Natural killer cell (primary cell): Measurements from ENCODE around the gene SETDB1. TPM values are rescaled to one million over a fixed set of nuclear protein-coding genes. Genes with fewer than 3 reads are reported as not detected.

ENCODE experiments used
- ATAC-seq, 3 donors: fragments of 150-1000 bp in 2 of 3; fragments of 200-7000 bp in 1 of 3; cut with Tn5 transposase; 1 replicate in 1 of 3; 2 replicates in 2 of 3; pipeline ENCODE4 v1.10.0; 2021; ENCODE audit warnings: mild to moderate bottlenecking in 2 of 3, moderate library complexity in 2 of 3
- DNase-seq, 2 donors: peaks; one replicate each; pipeline versions ENCODE4 v3.0.0 to v3.0.0-alpha.2; 2013 to 2021; ENCODE audit warnings: mixed read lengths in 1 of 2
- H3K27ac ChIP-seq: one replicate; pipeline ENCODE4 v1.5.1; 2013; ENCODE audit warnings: mild to moderate bottlenecking, low read length
- H3K27me3 ChIP-seq: one replicate; pipeline ENCODE4 v1.6.1; 2013; ENCODE audit warnings: low read length; ENCODE audit not compliant: control insufficient read depth, insufficient read depth
- H3K36me3 ChIP-seq: one replicate; pipeline ENCODE4 v1.6.1; 2013; ENCODE audit warnings: low read length; ENCODE audit not compliant: control insufficient read depth, insufficient read depth
- H3K4me1 ChIP-seq: one replicate; pipeline ENCODE4 v1.6.1; 2013; ENCODE audit warnings: low read length; ENCODE audit not compliant: control insufficient read depth, insufficient read depth
- H3K4me3 ChIP-seq: one replicate; pipeline ENCODE4 v1.5.1; 2013; ENCODE audit warnings: low read length
- H3K9me3 ChIP-seq: one replicate; pipeline ENCODE4 v1.6.1; 2013; ENCODE audit warnings: low read length; ENCODE audit not compliant: control insufficient read depth, insufficient read depth
- H3K27ac Mint-ChIP-seq, 2 donors: one replicate each; pipeline ENCODE4 v1.8.0; 2022; ENCODE audit warnings: mild to moderate bottlenecking in 2 of 2, mixed read lengths in 2 of 2, moderate library complexity in 1 of 2
- H3K27me3 Mint-ChIP-seq, 2 donors: one replicate each; pipeline ENCODE4 v1.8.0; 2022; ENCODE audit warnings: low read depth in 2 of 2, mixed read lengths in 2 of 2
- H3K36me3 Mint-ChIP-seq: one replicate; pipeline ENCODE4 v1.8.0; 2022; ENCODE audit warnings: mixed read lengths
- H3K4me1 Mint-ChIP-seq, 2 donors: one replicate each; pipeline ENCODE4 v1.8.0; 2022; ENCODE audit warnings: mixed read lengths in 2 of 2
- H3K4me3 Mint-ChIP-seq: one replicate; pipeline ENCODE4 v1.8.0; 2022; ENCODE audit warnings: mild to moderate bottlenecking, moderate library complexity, mixed read lengths
- H3K9me3 Mint-ChIP-seq, 2 donors: one replicate each; pipeline ENCODE4 v1.8.0; 2022; ENCODE audit warnings: mixed read lengths in 2 of 2
- WGBS: methylation state at CpG from one replicate; pipeline ENCODE4 v1.1.7; 2013; ENCODE audit warnings: missing lambda C conversion rate; ENCODE audit not compliant: insufficient coverage; 5-methylcytosine and 5-hydroxymethylcytosine counted together
- intact Hi-C: fragments of 100-400 bp; cut with micrococcal nuclease; formaldehyde crosslinking; loops from one replicate; pipeline ENCODE4 v1.14.2; 2022
- total RNA-seq, 4 donors: library from RNA; stranded (reverse); fragments of 120-200 nt in 1 of 4; gene quantifications; one replicate each; pipeline versions ENCODE4 v1.2.3 to v1.2.4, GENCODE V29; 2013 to 2022
- TF ChIP-seq, protein P1 (sequence below): fragments of 200-600 bp; IDR thresholded peaks from one replicate; pipeline ENCODE4 v1.8.0; 2022; ENCODE audit warnings: antibody characterized with exemption

SETDB1 gene
- total RNA-seq, 3 donors from 2014 or later (not counting 1 experiment from before 2014, with no cell fraction given) = 64.6 to 74.3 (median 70.5) TPM

DNA sequence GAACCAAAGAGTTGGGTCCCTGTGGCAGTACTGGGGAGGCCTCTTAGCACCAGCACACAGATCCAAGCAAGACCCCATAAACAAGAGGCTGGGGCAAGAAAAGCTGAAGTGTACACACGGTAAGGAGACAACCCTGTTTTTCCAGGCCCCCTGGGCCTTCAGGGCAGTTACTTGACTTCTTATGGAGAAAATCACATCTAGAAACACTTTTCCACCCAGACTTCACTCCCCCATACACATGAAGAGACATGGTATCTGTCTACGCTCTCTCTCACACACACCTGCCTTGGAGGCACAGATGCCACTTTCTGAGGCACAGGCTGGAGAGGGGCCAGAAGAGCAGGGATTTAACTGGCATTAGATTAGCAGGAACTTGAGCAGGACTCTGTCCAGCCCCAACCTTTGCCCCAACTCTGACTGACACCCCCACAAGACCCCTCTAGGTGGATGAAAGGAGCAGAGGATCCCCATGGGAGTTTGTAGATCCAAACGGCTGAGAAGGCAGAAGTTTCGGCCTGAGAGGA, 46.3 kb downstream of the SETDB1 start:
- 86% methylated on average over 4 of the region's 4 CpGs for WGBS
- Mint-ChIP-seq H3K36me3 (no peaks in the 10 kb centered on the region), H3K4me3 (peak overlapping the region; percentile 86), H3K9me3 (no peaks in the 10 kb centered on the region), H3K4me1 (peaks cover 54 to 60% of the 10 kb centered on the region in 2 donors), H3K27me3 (no peaks in the 10 kb centered on the region), H3K27ac (peak overlapping the region; percentile 86 to 88)
- TF ChIP-seq, protein P1, sequence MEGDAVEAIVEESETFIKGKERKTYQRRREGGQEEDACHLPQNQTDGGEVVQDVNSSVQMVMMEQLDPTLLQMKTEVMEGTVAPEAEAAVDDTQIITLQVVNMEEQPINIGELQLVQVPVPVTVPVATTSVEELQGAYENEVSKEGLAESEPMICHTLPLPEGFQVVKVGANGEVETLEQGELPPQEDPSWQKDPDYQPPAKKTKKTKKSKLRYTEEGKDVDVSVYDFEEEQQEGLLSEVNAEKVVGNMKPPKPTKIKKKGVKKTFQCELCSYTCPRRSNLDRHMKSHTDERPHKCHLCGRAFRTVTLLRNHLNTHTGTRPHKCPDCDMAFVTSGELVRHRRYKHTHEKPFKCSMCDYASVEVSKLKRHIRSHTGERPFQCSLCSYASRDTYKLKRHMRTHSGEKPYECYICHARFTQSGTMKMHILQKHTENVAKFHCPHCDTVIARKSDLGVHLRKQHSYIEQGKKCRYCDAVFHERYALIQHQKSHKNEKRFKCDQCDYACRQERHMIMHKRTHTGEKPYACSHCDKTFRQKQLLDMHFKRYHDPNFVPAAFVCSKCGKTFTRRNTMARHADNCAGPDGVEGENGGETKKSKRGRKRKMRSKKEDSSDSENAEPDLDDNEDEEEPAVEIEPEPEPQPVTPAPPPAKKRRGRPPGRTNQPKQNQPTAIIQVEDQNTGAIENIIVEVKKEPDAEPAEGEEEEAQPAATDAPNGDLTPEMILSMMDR = no peak
- Histone ChIP-seq H3K4me1 (peaks cover 53% of the 10 kb centered on the region), H3K27me3 (no peaks in the 10 kb centered on the region), H3K36me3 (peaks cover 15% of the 10 kb centered on the region), H3K9me3 (no peaks in the 10 kb centered on the region), H3K27ac (no peak overlapping the region), H3K4me3 (no peak overlapping the region)
- DNase-seq (no peak), ATAC-seq (no peak)
- intact Hi-C loops = no loop called here

GRCh38 chr1:150973258-150973835, 47.2 kb downstream of the SETDB1 start:
- H3K27ac Mint-ChIP-seq = peak overlapping the region; percentile 86 to 88
- Histone ChIP-seq H3K4me3 (peak overlapping the region; percentile 86), H3K27me3 (no peaks in the 10 kb centered on the region), H3K27ac (peak overlapping the region; percentile 70), H3K9me3 (no peaks in the 10 kb centered on the region), H3K4me1 (peaks cover 60% of the 10 kb centered on the region), H3K36me3 (peaks cover 6% of the 10 kb centered on the region)
- 39% methylated on average over 15 of the region's 15 CpGs for whole genome bisulfite sequencing
- DNase-seq (peak in 1 of 2 donors; percentile 23), ATAC-seq (no peak)
- H3K4me3 Mint-ChIP-seq = peak overlapping the region; percentile 86
- TF ChIP-seq, protein P1 = no peak
- peaks cover 55 to 57% of the 10 kb centered on the region in 2 donors for H3K4me1 Mint-ChIP-seq
- no peaks in the 10 kb centered on the region for H3K27me3 Mint-ChIP-seq
- intact Hi-C loops = no loop called here
- no peaks in the 10 kb centered on the region for H3K9me3 Mint-ChIP-seq
- H3K36me3 Mint-ChIP-seq = no peaks in the 10 kb centered on the region

DNA sequence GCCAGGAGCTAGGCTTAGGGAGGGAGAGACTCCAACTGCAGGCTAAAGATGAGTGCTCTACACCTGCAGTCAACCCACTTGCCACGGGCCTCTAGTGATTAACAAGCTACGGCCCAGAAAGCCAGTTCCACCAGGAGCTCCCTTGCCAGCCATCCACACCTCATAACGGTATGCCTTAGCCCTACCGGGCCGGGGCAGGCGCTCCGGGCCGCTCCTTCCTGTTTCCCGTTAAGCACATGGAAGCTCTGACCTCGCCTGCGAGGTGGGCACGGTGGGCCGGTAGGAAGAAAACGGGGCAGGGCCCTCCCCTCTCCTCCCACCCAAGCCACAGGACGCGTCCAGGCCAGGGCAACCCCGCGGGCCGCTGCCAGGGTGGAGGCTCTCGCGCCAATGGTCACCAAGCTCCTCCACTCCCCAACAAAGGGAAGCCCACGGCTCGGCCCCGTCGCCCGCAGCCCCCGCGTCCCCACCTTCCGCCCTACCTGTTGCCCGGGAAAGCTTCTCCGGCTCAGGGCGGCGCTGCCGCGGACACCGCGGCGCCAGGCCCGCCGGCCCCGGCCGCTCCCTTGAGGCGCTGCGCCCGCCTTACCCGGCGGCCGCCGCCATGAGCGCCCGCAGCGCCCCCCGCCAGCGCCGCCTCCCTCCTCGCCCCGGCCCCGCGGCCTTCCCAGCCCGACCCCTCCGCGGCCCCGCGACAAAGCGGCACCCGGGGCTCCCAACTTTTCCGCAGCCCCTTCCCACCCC, 47.8 kb downstream of the SETDB1 start:
- WGBS = under 1% methylated on average over 67 of the region's 67 CpGs
- peak overlapping the region; percentile 86 for H3K4me3 ChIP-seq
- DNase-seq (peak; percentile 25 to 62), ATAC-seq (peak; percentile 34 to 59 (median 56))
- H3K27ac ChIP-seq = peak overlapping the region; percentile 70
- Mint-ChIP-seq H3K4me3 (peak overlapping the region; percentile 86), H3K27me3 (no peaks in the 10 kb centered on the region), H3K36me3 (no peaks in the 10 kb centered on the region), H3K27ac (peak overlapping the region; percentile 86 to 88), H3K4me1 (peaks cover 55 to 57% of the 10 kb centered on the region in 2 donors), H3K9me3 (no peaks in the 10 kb centered on the region)
- intact Hi-C loops = no loop called here
- H3K27me3 ChIP-seq = no peaks in the 10 kb centered on the region
- TF ChIP-seq, protein P1 = no peak
- H3K4me1 ChIP-seq = peaks cover 66% of the 10 kb centered on the region
- H3K9me3 ChIP-seq = no peaks in the 10 kb centered on the region
- no peaks in the 10 kb centered on the region for H3K36me3 ChIP-seq
